ENCODE results near the gene KLK8.

DNA sequence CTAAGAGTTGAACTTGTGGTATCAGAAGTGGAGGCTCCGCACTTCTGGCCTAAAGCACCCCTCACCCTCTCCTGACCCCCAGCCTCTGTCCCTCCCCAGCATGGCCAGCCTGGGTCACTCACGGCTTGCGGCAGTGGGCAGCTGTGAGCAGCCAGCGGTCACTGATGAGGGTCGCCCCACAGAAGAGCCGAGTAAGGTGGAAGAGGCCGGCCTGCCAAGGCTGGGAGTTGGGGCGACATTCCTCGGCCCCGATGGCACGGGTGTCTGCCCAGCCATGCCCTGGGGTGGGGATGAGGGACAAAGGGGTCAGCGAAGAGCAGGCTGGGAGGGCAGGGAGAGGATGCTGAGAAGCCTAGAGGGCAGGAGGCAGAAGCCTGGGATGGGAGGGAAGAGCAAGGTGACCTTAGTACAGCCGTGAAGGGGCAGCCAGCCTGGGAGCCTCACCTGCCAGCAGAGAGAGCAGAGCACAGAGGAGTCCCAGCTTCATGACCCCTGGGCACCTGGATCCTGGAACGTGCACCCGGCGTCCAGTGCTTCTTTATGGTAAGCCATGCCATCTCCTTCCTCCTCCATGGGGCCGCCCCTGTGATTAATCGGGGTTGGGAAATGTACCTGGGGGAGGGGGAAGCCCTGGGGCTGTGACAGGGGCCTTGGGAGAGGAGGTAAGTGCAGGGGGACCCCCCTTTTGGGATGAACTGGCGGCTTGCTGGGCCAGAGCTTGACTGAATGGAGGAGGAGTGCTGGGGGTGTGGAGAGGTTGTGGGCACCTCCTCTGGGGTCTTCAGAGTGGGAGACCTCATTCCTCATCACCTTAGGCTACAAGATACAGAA, 7.9 kb upstream of the KLK8 start:
- TF ChIP-seq, protein P1, sequence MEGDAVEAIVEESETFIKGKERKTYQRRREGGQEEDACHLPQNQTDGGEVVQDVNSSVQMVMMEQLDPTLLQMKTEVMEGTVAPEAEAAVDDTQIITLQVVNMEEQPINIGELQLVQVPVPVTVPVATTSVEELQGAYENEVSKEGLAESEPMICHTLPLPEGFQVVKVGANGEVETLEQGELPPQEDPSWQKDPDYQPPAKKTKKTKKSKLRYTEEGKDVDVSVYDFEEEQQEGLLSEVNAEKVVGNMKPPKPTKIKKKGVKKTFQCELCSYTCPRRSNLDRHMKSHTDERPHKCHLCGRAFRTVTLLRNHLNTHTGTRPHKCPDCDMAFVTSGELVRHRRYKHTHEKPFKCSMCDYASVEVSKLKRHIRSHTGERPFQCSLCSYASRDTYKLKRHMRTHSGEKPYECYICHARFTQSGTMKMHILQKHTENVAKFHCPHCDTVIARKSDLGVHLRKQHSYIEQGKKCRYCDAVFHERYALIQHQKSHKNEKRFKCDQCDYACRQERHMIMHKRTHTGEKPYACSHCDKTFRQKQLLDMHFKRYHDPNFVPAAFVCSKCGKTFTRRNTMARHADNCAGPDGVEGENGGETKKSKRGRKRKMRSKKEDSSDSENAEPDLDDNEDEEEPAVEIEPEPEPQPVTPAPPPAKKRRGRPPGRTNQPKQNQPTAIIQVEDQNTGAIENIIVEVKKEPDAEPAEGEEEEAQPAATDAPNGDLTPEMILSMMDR (IDR thresholded peaks at IDR 0.05; ENCODE audit: insufficient read depth, low read length, poor library complexity, severe bottlenecking), result no peak
- no peak for TF ChIP-seq EZH2phosphoT487 (conservative IDR thresholded peaks at IDR 0.05; ENCODE audit: low read length)

All from SU-DHL-6 (cell line).